Endodermal cell (in vitro differentiated cells): Measurements from ENCODE around the gene ATP2B1. TPM values are rescaled to one million over a fixed set of nuclear protein-coding genes. Genes with fewer than 3 reads are reported as not detected.

Experiments used
- DNase-seq: peaks from one replicate; pipeline ENCODE4 v3.0.0-alpha.2; 2017
- H3K27ac ChIP-seq: 2 replicates; pipeline ENCODE4 v1.5.1; 2013; ENCODE audit warnings: mild to moderate bottlenecking, low read depth, low read length, moderate library complexity
- H3K27me3 ChIP-seq: 2 replicates; pipeline ENCODE4 v1.6.1; 2013; ENCODE audit warnings: mild to moderate bottlenecking, low read length, moderate library complexity; ENCODE audit not compliant: insufficient read depth, control insufficient read depth, poor library complexity, severe bottlenecking
- H3K36me3 ChIP-seq: 2 replicates; pipeline ENCODE4 v1.7.0; 2013; ENCODE audit warnings: mild to moderate bottlenecking, low read length, moderate library complexity; ENCODE audit not compliant: control insufficient read depth, insufficient read depth
- H3K4me1 ChIP-seq: one replicate; pipeline ENCODE4 v1.7.0; 2013; ENCODE audit warnings: low read length; ENCODE audit not compliant: control insufficient read depth, insufficient read depth
- H3K4me3 ChIP-seq: 2 replicates; pipeline ENCODE4 v1.5.1; 2013; ENCODE audit warnings: mild to moderate bottlenecking, low read length, moderate library complexity
- H3K9ac ChIP-seq: 2 replicates; pipeline ENCODE4 v1.6.1; 2013; ENCODE audit warnings: mild to moderate bottlenecking, low read length, moderate library complexity; ENCODE audit not compliant: poor library complexity, severe bottlenecking; ENCODE audit errors: extremely low read depth
- H3K9me3 ChIP-seq: 2 replicates; pipeline ENCODE4 v1.6.1; 2013; ENCODE audit warnings: mild to moderate bottlenecking, low read length, moderate library complexity; ENCODE audit not compliant: control insufficient read depth
- H3K27ac Mint-ChIP-seq: 2 replicates; pipeline ENCODE4 v1.8.0; 2020; ENCODE audit warnings: mixed read lengths
- H3K27me3 Mint-ChIP-seq: 2 replicates; pipeline ENCODE4 v1.8.0; 2021; ENCODE audit warnings: mild to moderate bottlenecking, mixed read lengths; ENCODE audit not compliant: insufficient read depth
- H3K36me3 Mint-ChIP-seq: 2 replicates; pipeline ENCODE4 v1.8.0; 2020; ENCODE audit warnings: low read depth, mixed read lengths
- H3K4me1 Mint-ChIP-seq: 2 replicates; pipeline ENCODE4 v1.8.0; 2020; ENCODE audit warnings: mixed read lengths
- H3K4me3 Mint-ChIP-seq: 2 replicates; pipeline ENCODE4 v1.8.0; 2020; ENCODE audit warnings: mild to moderate bottlenecking, moderate library complexity, mixed read lengths
- H3K9me3 Mint-ChIP-seq: 2 replicates; pipeline ENCODE4 v1.8.0; 2020; ENCODE audit warnings: mild to moderate bottlenecking, mixed read lengths
- CTCF ChIP-seq: fragments of 200-600 bp; sonication (generic); conservative IDR thresholded peaks from 2 replicates; pipeline ENCODE4 v1.5.0; 2021; ENCODE audit warnings: antibody characterized with exemption, mild to moderate bottlenecking
- WGBS, 2 experiments: methylation state at CpG; one replicate each; pipeline versions ENCODE4 v1.1.5 to v1.1.7; 2013; ENCODE audit warnings: missing lambda C conversion rate in 2 of 2, mixed read lengths in 1 of 2; ENCODE audit not compliant: insufficient coverage in 1 of 2, insufficient read length in 1 of 2; 5-methylcytosine and 5-hydroxymethylcytosine counted together
- total RNA-seq, 2 donors: library from RNA; stranded (reverse); fragmentation: NEBNext Ultra II Directional in 1 of 2; extraction: Animal tissue kit (Norgen Biotek cat#: 25700) in 1 of 2; gene quantifications; 2 replicates in 1 of 2; 3 replicates in 1 of 2; pipeline ENCODE4 v1.2.1, GENCODE V29; 2021

Gene ATP2B1
- total RNA-seq, 2 donors from 2014 or later = 66.7 to 81.9 TPM

GRCh38 chr12:89578499-89578898, 130.1 kb downstream of the ATP2B1 start:
- Mint-ChIP-seq H3K27ac (no peak overlapping the region), H3K4me1 (peaks cover 25% of the 10 kb centered on the region), H3K27me3 (no peaks in the 10 kb centered on the region), H3K36me3 (peaks cover 10% of the 10 kb centered on the region), H3K4me3 (no peak overlapping the region), H3K9me3 (no peaks in the 10 kb centered on the region)
- Histone ChIP-seq H3K27ac (no peak overlapping the region), H3K9me3 (no peaks in the 10 kb centered on the region), H3K36me3 (peaks cover 11% of the 10 kb centered on the region), H3K27me3 (no peaks in the 10 kb centered on the region), H3K4me3 (no peak overlapping the region), H3K9ac (no peak overlapping the region), H3K4me1 (peaks cover 3% of the 10 kb centered on the region)
- no peak for DNase-seq
- no peak for TF ChIP-seq CTCF
- 97 to 100% methylated on average over 1 to 2 of the region's 2 CpGs for WGBS, 2 experiments

- Mint-ChIP-seq H3K36me3 (peaks cover 2% of the 10 kb centered on the region), H3K27ac (no peak overlapping the region), H3K9me3 (no peaks in the 10 kb centered on the region), H3K4me1 (peaks cover 25% of the 10 kb centered on the region), H3K4me3 (no peak overlapping the region), H3K27me3 (no peaks in the 10 kb centered on the region)
- H3K4me1 ChIP-seq = peaks cover 3% of the 10 kb centered on the region
- WGBS, 2 experiments = 90% methylated on average over 1 of the region's 1 CpG; no CpG with 5 or more reads in 1 of the 2 experiments
- no peak for TF ChIP-seq CTCF
- H3K27me3 ChIP-seq = no peaks in the 10 kb centered on the region
- DNase-seq = no peak
- H3K4me3 ChIP-seq = no peak overlapping the region
- H3K27ac ChIP-seq = no peak overlapping the region
- H3K9me3 ChIP-seq = no peaks in the 10 kb centered on the region
- H3K9ac ChIP-seq = no peak overlapping the region
- H3K36me3 ChIP-seq = no peaks in the 10 kb centered on the region
Measured at GRCh38 chr12:89576572-89577220, 131.9 kb downstream of the ATP2B1 start.

GRCh38 chr12:89575374-89575773, 133.3 kb downstream of the ATP2B1 start:
- Histone ChIP-seq H3K4me1 (peaks cover 3% of the 10 kb centered on the region), H3K4me3 (no peak overlapping the region), H3K9ac (no peak overlapping the region), H3K9me3 (no peaks in the 10 kb centered on the region), H3K27ac (no peak overlapping the region), H3K27me3 (no peaks in the 10 kb centered on the region), H3K36me3 (no peaks in the 10 kb centered on the region)
- Mint-ChIP-seq H3K27me3 (no peaks in the 10 kb centered on the region), H3K27ac (no peak overlapping the region), H3K36me3 (no peaks in the 10 kb centered on the region), H3K9me3 (no peaks in the 10 kb centered on the region), H3K4me3 (no peak overlapping the region), H3K4me1 (peaks cover 25% of the 10 kb centered on the region)
- WGBS, 2 experiments = 52 to 80% methylated on average over 1 of the region's 1 CpG
- no peak for TF ChIP-seq CTCF
- DNase-seq = no peak
